ENCODE results near the gene BABAM1.
"Not testable (repeated sequence)": the region's sequence is repeated elsewhere in the genome, so short reads cannot be mapped to it uniquely, and the experiment has no call there.

BABAM1 gene

DNA sequence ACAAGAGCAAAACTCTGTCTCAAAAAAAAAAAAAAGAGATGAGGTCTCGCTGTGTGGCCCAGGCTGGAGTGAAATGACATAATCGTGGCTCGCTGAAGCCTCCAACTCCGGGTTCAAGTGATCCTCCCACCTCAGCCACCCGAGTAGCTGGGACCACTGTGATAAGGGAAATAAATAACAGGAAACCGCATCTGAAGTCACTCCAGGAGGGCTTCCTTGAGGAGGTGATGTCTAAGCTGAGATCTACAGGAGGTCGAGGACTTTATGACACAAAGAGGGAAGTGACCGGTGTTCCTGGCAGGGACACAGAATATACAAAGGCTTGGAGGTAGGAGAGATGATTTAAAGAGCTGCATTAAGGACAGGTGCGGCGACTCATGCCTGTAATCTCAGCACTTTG is 12.6 kb upstream of the BABAM1 start:
- no peak overlapping the region for H3K4me3 Mint-ChIP-seq
- H3K4me1 Mint-ChIP-seq (ENCODE audit: low read depth), result no peaks in the 10 kb centered on the region
- no peaks in the 10 kb centered on the region for H3K9me3 Mint-ChIP-seq
- no peak overlapping the region for H3K27ac Mint-ChIP-seq
- H3K36me3 Mint-ChIP-seq (ENCODE audit: low read depth), result no peaks in the 10 kb centered on the region
- H3K27me3 Mint-ChIP-seq (ENCODE audit: low read depth), result no peaks in the 10 kb centered on the region

DNA sequence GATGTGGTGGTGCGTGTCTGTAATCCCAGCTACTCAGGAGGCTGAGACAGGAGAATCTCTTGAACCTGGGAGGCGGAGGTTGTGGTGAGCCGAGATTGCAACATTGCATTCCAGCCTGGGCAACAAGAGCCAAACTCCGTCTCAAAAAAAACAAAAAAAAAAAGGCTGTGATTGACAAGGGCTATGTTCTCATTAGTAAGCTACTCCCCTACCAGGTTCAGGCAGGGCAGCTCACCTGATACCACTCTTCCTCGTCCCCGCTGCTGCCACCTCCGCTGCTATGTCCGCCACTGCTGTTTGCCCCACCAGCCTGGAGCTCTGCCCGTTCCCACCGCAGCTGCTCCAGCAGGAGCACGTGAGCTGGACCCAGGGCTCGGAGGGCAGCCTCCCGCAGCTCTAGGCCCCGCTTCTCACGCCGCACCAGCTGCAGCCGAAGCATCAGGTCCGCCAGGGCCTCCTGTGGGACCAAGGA is 12.1 kb upstream of the BABAM1 start:
- H3K4me1 Mint-ChIP-seq (ENCODE audit: low read depth), result no peaks in the 10 kb centered on the region
- H3K9me3 Mint-ChIP-seq, result no peaks in the 10 kb centered on the region
- no peak overlapping the region for H3K27ac Mint-ChIP-seq
- no peak overlapping the region for H3K4me3 Mint-ChIP-seq
- no peaks in the 10 kb centered on the region for H3K27me3 Mint-ChIP-seq (ENCODE audit: low read depth)
- H3K36me3 Mint-ChIP-seq (ENCODE audit: low read depth), result no peaks in the 10 kb centered on the region

DNA sequence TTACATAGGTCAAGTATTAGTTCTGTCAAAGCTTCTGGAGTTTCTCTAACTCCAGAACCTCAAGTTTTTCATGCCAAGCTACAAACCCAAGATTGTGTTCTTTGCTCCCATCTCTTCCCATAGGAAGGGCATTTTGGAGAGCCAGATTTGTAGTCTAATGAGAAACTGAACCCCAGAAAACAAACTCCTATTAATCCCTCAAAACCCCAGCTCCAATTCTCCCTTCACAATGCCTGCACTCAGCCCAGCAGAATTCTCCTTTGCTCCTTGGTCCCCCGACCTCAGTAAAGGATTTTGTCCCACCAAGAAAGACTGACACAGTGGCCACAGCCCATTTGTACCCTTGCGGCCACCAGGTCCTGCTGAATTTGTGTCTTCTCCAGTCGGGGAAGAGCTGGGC is 11.1 kb upstream of the BABAM1 start:
- no peak overlapping the region for H3K4me3 Mint-ChIP-seq
- H3K27ac Mint-ChIP-seq, result no peak overlapping the region
- H3K9me3 Mint-ChIP-seq, result no peaks in the 10 kb centered on the region
- no peaks in the 10 kb centered on the region for H3K36me3 Mint-ChIP-seq (ENCODE audit: low read depth)
- peaks cover 3% of the 10 kb centered on the region for H3K4me1 Mint-ChIP-seq (ENCODE audit: low read depth)
- peaks cover 4% of the 10 kb centered on the region for H3K27me3 Mint-ChIP-seq (ENCODE audit: low read depth)

DNA sequence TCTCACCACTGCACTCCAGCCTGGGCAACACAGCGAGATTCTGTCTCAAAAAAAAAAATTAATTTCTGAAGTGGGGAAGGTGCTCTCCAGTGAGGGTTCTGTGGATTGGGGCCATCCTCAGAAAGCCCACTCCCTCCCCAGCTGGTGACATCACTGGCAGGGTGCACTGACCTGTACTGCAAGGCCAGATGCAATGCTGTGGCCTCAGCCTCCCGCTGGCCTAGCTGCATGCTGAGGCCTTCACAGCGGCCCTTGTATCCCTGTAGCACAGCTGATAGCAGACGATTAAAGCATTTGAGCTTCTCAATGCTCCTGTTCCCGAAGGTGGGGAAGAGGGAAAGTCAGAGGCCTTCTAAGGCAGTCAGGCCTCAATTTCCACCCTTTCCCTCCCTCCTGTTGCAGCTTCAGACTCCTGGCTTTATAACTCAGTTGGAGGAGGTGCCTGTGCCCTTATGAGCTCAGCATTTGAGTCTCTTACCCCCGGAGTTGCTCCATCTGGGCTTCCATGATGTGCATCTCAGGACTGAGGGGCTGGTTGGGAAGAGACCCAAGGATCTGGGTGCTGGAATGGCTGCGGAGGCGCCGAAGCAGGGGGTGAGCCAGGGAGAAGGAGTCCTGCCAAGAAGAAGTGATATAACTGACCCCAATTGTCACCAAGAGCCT is 8.0 kb upstream of the BABAM1 start:
- Mint-ChIP-seq H3K4me3 (no peak overlapping the region), H3K27ac (no peak overlapping the region), H3K9me3 (no peaks in the 10 kb centered on the region), H3K27me3 (ENCODE audit: low read depth) (peaks cover 4% of the 10 kb centered on the region), H3K36me3 (ENCODE audit: low read depth) (no peaks in the 10 kb centered on the region), H3K4me1 (ENCODE audit: low read depth) (peaks cover 3% of the 10 kb centered on the region)

DNA sequence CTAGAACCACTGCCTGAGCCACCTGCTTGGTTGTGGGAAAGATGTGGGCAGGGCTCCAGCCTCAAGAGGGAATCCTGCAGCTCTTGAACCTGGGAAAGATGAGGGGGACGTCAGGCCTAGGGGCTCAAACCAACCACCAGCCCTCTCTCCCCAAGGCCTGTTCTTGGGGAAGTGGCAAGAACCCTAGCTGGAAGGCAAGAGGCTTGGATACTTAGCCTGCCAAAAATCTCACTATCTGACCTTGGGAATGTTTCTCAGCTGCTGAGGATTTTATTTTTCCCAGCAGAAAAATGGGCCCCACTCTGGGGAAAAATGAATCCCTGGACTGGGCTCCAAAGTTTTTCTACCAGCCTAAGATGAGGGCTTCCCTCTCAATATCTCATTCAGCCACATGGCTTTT is 7.3 kb upstream of the BABAM1 start:
- Mint-ChIP-seq H3K27me3 (ENCODE audit: low read depth) (peaks cover 4% of the 10 kb centered on the region), H3K4me1 (ENCODE audit: low read depth) (peaks cover 8% of the 10 kb centered on the region), H3K27ac (no peak overlapping the region), H3K4me3 (no peak overlapping the region), H3K36me3 (ENCODE audit: low read depth) (no peaks in the 10 kb centered on the region), H3K9me3 (no peaks in the 10 kb centered on the region)

DNA sequence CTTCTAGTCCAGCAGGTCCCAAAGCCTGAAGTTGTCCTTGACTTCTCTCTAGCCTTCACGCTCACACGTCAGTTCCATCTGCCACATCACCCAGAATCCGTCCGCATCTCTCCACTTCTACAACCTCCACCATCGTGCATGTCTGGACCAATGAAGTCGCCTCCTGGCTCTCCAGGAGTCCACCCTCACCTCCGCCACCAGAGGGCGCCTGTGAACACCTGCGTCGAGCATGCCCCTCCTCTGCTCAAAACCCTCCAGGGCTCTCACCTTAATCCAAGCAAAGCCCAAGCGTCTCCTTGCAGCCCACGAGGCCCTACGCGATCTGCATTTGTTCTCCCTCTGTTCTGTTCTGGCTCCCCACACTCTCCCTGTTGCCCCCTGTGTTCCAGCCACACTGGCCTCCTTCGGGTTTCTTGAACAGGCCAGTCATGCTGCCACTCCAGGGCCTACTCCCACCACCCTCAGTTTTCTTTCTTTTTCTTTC is 6.4 kb upstream of the BABAM1 start:
- H3K4me3 Mint-ChIP-seq, result no peak overlapping the region
- peaks cover 4% of the 10 kb centered on the region for H3K27me3 Mint-ChIP-seq (ENCODE audit: low read depth)
- H3K4me1 Mint-ChIP-seq (ENCODE audit: low read depth), result peaks cover 8% of the 10 kb centered on the region
- no peak overlapping the region for H3K27ac Mint-ChIP-seq
- no peaks in the 10 kb centered on the region for H3K9me3 Mint-ChIP-seq
- no peaks in the 10 kb centered on the region for H3K36me3 Mint-ChIP-seq (ENCODE audit: low read depth)

DNA sequence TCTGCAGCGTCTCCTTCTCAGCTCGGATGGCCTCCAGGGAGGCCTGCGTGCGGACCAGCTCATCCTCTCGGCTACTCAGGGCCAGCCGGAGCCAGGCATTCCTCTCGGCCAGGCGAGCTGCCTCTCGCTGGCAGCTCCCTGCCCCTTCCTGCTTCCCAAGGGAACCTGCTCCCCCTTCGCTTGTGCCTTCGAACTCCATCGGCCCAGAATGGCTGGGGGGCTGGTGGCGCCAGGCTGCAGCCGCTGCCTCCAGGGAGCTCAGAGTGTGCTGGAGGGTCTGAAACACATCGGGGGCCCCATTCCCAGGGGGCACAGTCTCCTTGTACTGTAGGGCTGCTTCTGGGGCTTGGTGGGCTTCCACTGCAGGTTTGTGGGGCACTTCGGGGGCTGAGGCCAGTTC is 4.7 kb upstream of the BABAM1 start:
- no peaks in the 10 kb centered on the region for H3K9me3 Mint-ChIP-seq
- H3K4me3 Mint-ChIP-seq, result no peak overlapping the region
- H3K36me3 Mint-ChIP-seq (ENCODE audit: low read depth), result no peaks in the 10 kb centered on the region
- H3K4me1 Mint-ChIP-seq (ENCODE audit: low read depth), result peaks cover 14% of the 10 kb centered on the region
- peaks cover 4% of the 10 kb centered on the region for H3K27me3 Mint-ChIP-seq (ENCODE audit: low read depth)
- H3K27ac Mint-ChIP-seq, result no peak overlapping the region

DNA sequence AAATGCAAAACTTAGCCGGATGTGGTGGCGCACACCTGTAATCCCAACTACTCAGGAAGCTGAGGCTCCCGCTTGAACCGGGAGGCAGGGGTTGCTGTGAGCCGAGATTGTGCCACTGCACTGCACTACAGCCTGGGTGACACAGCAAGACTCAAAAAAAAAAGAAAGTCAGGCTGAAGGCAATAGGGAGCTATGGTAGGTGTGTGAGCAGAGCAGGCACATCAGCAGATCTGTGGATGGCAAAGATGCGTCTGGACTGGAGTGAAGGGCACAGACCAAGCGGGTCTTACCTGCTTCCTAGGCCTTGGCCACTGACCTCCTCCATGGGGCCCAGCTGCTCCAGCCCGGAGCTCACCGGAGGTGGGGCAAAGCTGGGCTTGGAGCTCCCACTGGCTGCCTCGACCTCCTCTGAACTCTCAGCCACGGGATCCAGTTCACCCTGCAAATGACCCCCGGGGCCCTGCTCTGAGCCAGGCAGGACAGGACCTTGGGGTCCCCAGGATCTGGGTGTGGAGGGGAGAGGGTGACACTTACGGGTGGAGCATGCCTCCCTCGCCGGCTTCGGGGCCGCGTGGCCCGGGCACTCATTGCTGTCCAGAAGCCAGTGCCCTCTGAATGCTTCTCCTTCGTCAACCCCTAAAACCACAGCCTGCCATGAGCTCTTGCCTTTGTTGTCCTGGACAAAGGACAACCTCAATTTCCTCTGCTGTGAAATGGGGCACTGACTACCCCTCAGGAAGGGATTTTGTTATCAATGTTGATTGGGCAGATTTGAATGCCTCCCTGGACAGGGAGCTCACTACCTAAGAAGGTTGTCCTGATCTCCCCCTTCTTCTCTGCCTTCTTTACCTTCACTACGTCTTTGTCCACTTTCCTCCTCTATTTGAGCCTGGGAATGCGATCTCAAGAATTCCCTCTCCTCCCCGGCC is 3.3 kb upstream of the BABAM1 start:
- H3K4me1 Mint-ChIP-seq (ENCODE audit: low read depth), result peaks cover 16% of the 10 kb centered on the region
- H3K36me3 Mint-ChIP-seq (ENCODE audit: low read depth), result no peaks in the 10 kb centered on the region
- H3K4me3 Mint-ChIP-seq, result no peak overlapping the region
- peaks cover 4% of the 10 kb centered on the region for H3K27me3 Mint-ChIP-seq (ENCODE audit: low read depth)
- H3K9me3 Mint-ChIP-seq, result no peaks in the 10 kb centered on the region
- H3K27ac Mint-ChIP-seq, result peak overlapping the region; percentile 61

DNA sequence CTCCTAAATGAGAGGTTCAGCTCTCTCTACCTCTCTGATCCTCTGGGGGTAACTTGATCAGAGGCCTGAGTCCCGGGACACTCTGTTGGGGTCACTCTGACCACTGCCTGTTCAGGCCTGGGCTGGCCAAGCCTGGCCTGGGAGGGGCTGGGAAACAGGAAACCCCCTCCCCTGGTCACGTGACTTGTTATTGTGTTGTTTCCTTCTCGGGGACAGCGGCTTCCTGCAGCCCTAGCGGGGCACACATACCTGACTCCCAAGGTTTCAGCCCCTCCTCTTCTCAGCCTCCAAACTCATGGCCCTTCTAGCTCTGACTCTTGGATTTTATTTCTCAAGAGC is 2.6 kb upstream of the BABAM1 start, which contains the start of gene USHBP1:
Gene USHBP1 (minus strand): TSS at position 105 of the 339 bp plus-strand sequence. CDS start 446 bp downstream, outside the sequence.
- H3K4me3 Mint-ChIP-seq, result no peak within 1 kb of the TSS
- no peaks in the 10 kb centered on the region for H3K36me3 Mint-ChIP-seq (ENCODE audit: low read depth)
- H3K27ac Mint-ChIP-seq, result peak within 1 kb of the TSS; percentile 61
- no peaks in the 10 kb centered on the region for H3K9me3 Mint-ChIP-seq
- H3K27me3 Mint-ChIP-seq (ENCODE audit: low read depth), result peaks cover 4% of the 10 kb centered on the region
- H3K4me1 Mint-ChIP-seq (ENCODE audit: low read depth), result peaks cover 16% of the 10 kb centered on the region

DNA sequence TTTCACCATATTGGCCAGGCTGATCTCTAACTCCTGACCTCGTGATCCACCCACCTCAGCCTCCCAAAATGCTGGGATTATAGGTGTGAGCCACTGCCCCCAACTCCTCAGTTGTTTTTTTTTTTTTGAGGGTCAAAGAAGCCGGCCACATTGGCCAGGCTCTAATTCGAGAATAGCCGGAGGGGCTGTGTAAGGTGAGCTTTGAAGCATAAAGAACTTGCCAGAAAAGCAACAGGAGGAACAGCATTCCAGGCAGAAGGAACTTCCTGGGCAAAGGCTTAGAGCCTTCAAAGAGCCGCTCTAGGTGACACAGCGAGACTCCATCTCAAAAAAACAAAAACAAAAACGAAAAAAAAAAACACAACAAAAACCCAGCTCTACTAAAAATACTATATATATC is 1.2 kb upstream of the BABAM1 start:
- Mint-ChIP-seq H3K4me3 (no peak overlapping the region), H3K9me3 (no peaks in the 10 kb centered on the region), H3K4me1 (ENCODE audit: low read depth) (peaks cover 13% of the 10 kb centered on the region), H3K36me3 (ENCODE audit: low read depth) (peaks cover 7% of the 10 kb centered on the region), H3K27ac (no peak overlapping the region), H3K27me3 (ENCODE audit: low read depth) (no peaks in the 10 kb centered on the region)

DNA sequence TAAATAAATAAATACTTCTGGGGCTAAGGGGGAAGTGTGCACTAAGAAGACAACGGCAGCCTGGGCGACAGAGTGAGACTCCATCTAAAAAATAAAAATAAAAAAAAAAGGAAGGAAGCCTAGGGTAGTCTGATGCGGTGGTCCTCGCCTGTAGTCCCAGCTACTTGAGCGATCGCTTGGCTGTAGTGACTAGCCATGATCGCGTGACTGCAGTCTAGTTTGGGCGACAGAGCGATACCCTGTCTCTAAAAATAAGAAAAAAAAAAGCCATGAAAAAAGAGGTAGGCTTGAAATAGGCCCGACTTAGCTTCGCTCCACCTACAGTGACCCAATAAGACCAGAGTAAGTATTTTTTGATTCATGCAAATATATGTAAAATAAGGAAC is 661 bp upstream of the BABAM1 start:
- Mint-ChIP-seq H3K4me1 (ENCODE audit: low read depth) (peaks cover 13% of the 10 kb centered on the region), H3K27ac (peak overlapping the region; percentile 78), H3K4me3 (peak overlapping the region; percentile 76), H3K36me3 (ENCODE audit: low read depth) (peaks cover 7% of the 10 kb centered on the region), H3K27me3 (ENCODE audit: low read depth) (no peaks in the 10 kb centered on the region), H3K9me3 (no peaks in the 10 kb centered on the region)

DNA sequence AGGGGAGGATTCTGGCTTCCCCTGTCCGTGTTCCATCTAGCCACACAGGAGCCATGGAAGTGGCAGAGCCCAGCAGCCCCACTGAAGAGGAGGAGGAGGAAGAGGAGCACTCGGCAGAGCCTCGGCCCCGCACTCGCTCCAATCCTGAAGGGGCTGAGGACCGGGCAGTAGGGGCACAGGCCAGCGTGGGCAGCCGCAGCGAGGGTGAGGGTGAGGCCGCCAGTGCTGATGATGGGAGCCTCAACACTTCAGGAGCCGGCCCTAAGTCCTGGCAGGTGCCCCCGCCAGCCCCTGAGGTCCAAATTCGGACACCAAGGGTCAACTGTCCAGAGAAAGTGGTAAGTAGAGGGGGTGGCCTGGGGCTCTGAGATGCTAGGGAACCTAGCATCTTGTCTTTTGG is 1.5 kb downstream of the BABAM1 start:
- Mint-ChIP-seq H3K4me1 (ENCODE audit: low read depth) (peaks cover 13% of the 10 kb centered on the region), H3K27me3 (ENCODE audit: low read depth) (no peaks in the 10 kb centered on the region), H3K9me3 (no peaks in the 10 kb centered on the region), H3K4me3 (no peak overlapping the region), H3K27ac (no peak overlapping the region), H3K36me3 (ENCODE audit: low read depth) (peaks cover 7% of the 10 kb centered on the region)

DNA sequence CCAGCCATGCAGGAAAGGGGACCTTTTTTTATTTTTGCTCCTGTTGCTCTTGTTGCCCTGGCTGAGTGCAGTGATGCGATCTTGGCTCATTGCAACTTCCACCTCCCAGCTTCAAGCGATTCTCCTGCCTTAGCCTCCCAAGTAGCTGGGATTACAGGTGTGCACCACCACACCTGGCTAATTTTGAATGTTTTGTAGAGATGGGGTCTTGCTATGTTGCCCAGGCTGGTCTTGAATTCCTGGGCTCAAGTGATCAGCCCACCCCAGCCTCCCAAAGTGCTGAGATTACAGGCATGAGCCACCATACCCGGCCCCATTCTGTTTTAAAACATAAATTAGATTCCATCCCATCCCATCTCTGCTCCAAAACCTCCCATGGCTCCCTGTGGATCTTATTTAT is 7.6 kb downstream of the BABAM1 start:
- H3K4me1 Mint-ChIP-seq (ENCODE audit: low read depth); H3K27me3 Mint-ChIP-seq (ENCODE audit: low read depth); H3K4me3 Mint-ChIP-seq; H3K9me3 Mint-ChIP-seq; H3K27ac Mint-ChIP-seq: not testable (repeated sequence)
- H3K36me3 Mint-ChIP-seq (ENCODE audit: low read depth), result peaks cover 13% of the 10 kb centered on the region

DNA sequence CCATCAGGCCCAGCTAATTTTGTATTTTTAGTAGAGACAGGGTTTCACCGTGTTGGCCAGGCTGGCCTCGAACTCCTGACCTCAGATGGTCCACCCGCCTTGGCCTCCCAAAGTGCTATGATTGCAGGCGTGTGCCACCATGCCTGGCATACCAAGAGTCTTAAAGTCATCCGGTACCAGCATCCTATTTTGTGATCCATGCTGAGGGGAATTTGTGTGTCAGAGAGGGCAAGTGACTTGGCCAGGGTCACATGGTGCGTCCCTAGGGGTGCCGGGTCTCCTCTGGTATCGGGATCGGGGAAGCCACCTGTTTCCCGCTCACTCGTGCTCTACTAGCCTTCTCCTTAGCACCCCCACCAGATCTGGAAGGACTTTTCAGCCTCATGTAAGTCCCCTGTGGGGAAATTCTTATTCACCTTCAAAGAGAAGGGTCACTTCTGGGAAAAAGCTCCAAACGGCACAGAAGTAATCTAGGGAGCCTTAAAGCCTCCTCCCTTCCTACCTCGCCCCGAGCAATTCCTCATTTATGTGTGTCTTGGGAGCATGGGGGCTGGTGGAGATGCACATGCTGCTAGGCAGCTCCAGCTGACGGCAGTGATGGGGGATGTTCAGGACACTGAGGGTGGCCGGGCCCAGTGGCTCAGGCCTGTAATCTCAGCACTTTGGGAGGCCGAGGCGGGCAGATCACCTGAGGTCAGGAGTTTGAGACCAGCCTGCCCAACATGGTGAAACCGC is 8.4 kb downstream of the BABAM1 start:
- peaks cover 3% of the 10 kb centered on the region for H3K4me1 Mint-ChIP-seq (ENCODE audit: low read depth)
- H3K4me3 Mint-ChIP-seq, result no peak overlapping the region
- no peaks in the 10 kb centered on the region for H3K27me3 Mint-ChIP-seq (ENCODE audit: low read depth)
- peaks cover 8% of the 10 kb centered on the region for H3K36me3 Mint-ChIP-seq (ENCODE audit: low read depth)
- H3K27ac Mint-ChIP-seq, result no peak overlapping the region
- no peaks in the 10 kb centered on the region for H3K9me3 Mint-ChIP-seq

All from T-helper 1 cell treated with Interleukin-12 subunit alpha and Interleukin-12 subunit beta and Interleukin-4 antibody, amounts not matched to agents 30 μg/mL and 1 μg/mL, for 36 hours (primary cell).